ENCODE measurements around the gene PPM1D. TPM values are rescaled to one million over a fixed set of nuclear protein-coding genes. Genes with fewer than 3 reads are reported as not detected.

The PPM1D gene
- total RNA-seq, 1 donor from 2014 or later, result 36.1 TPM

DNA sequence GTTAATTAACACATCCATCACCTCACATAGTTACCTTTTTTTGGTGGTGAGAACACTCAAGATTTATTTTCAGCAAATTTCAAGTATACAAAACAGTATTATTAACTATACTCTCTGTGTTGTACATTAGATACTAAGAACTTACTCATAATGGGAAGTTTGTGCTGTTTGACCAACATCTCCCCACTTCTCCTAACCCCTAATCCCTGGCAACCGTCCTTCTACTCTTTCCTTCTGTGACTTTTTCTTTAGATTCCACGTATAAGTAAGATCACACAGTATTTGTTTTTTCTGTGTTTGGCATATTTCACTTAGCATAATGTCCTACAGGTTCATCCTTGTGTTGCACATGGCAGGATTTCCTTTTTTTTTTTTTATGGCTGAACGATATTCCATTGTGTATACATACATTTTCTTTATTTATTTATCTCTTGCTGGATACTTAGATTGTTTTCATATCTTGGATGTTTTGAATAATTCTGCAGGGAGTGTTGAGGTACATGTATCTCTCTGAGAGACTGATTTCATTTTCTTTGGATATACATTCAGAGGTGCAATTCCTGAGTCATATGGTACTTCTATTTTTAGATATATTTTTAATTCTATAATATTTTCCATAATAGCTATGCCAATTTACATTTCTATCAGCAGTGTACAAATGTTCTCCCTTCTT, 19.0 kb downstream of the PPM1D start:
- no peak for DNase-seq (ENCODE audit: low read depth)

DNA sequence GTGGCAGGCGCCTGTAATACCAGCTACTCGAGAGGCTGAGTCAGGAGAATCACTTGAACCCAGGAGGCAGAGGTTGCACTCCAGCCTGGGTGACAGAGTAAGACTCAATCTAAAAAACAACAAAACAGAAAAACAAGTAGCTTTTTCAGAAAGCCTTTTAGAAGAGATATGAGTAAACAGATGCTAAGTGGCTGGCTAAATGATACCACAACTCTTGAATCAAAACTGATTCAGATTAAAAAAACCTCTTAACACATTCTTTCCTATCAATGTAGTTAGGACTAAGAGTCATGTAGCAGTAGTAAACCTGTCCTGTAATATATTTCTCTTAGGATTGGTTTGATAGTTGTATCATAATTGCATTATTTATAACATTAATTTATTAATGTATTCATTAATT, 23.0 kb downstream of the PPM1D start:
- DNase-seq (ENCODE audit: low read depth), result no peak

GRCh38 chr17:60623415-60623814, 23.4 kb downstream of the PPM1D start:
- DNase-seq (ENCODE audit: low read depth), result no peak

GRCh38 chr17:60627124-60627523, 27.1 kb downstream of the PPM1D start:
- no peak for DNase-seq (ENCODE audit: low read depth)

DNA sequence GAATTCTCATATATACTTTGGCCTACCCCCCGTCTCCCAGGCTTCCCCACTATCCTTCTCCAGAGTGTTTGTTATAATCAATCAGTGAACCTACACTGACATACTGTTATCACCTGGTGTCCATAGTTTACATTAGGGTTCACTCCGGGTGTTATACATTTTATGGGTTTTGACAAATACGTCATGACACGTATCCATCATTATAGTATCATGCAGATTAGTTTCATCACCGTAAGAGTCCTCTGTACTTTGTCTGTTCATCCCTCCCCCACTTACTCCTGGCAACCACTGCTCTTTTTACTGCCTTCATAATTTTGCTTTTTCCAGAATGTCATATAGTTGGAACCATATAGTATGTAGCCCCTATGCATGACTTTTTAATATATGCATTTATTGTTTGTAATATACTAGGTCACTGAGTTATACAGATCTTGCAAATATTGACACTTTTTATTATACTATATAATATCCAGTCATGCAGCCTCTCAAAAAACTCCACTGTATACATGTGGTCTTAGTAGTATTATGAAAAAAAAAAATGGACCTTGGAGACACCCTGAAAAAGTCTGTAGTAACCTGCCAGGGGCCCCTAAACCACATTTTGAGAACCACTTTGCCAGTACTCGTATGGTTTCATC, 28.4 kb downstream of the PPM1D start:
- DNase-seq (ENCODE audit: low read depth), result no peak

DNA sequence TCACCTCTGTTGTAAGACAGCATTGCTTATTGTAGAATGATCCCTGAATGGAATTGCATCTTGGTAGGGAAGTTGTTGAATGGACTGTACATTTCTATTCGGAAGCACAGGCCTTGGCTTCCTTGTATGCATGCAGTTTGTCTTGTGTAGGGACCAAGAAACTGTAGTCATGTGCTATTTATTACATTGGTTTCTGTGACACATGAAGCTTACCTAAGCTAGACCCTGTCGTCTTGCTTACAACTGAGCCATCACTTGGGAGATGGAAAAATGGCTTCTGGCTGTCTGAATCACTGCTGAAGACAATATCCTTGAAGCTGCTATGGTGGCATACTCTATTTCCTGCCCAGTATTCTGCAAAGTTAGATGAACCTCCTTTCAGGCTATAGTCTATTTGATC, 29.1 kb downstream of the PPM1D start:
- no peak for DNase-seq (ENCODE audit: low read depth)

GRCh38 chr17:60630352-60630751, 30.4 kb downstream of the PPM1D start:
- no peak for DNase-seq (ENCODE audit: low read depth)

GRCh38 chr17:60631119-60631518, 31.1 kb downstream of the PPM1D start:
- DNase-seq (ENCODE audit: low read depth), result peak; percentile 38

DNA sequence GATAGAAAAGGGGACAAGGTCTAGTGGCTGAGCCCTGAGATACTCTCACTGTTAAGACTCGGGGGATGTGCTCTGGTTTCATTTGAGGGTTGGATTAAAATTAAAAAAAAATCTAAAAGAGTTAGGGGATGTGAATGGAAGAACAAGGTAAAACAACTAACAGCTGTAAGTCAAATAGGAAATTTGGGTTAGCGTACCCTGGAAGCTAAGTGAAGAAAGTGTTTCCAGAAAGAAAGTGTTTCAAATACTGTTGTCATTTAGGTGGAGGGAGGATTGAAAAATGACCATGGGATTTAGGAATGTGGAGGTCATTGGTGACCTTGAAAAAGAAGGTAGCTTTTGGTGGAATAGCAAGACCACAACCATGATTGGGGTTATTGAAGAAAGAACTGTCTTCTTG, 37.7 kb downstream of the PPM1D start:
- no peak for DNase-seq (ENCODE audit: low read depth)

DNA sequence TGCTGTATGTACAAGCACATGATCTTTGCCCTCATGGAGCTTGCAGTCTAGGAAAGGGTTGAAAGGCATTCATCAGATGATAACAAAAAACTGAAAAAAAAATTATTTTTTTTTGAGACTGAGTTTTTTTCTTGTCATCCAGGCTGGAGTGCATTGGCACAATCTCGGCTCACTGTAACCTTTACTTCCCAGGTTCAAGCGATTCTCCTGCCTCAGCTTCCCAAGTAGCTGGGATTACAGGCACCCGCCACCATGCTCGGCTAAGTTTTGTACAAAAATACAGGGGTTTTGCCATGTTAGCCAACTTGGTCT, 39.0 kb downstream of the PPM1D start:
- DNase-seq (ENCODE audit: low read depth), result no peak

DNA sequence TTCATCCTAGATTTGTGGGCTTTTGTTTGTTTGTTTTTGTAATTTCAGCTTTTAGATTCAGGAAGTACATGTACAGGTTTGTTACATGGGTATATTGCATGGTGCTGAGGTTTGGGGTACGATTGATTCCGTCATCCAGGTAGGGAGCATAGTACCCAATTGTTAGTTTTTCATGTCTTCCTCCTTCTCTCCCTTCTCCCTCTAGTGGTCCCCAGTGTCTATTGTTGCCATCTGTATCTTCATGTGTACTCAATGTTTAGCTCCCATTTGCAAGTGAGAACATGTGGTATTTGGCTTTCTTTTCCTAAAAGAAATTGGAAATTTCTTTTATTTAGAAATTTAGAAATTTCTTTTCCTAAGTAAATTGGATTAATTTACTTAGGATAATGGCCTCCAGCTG, 40.5 kb downstream of the PPM1D start:
- peak; percentile 11 for DNase-seq (ENCODE audit: low read depth)

GRCh38 chr17:60641126-60641525, 41.1 kb downstream of the PPM1D start:
- no peak for DNase-seq (ENCODE audit: low read depth)

DNA sequence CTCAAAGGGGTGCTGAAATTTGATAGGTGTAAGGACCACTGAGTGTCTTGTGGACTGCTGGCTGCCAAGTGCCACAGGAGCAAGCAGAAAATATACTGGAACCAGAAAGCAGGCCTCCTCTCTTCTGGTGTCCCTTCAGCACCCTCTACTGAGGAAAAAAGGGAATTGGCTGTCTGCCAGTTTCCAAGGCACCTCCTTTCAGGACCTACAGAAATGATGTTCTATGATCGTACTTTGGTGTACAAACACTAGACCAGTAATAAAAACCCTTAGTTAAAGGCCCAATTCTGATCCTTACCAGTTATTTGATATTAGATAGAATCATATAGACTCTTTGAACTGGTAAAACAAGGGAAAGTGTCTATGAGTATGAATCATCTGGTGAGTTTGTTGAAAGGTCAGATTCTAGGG, 41.8 kb downstream of the PPM1D start:
- DNase-seq (ENCODE audit: low read depth), result peak; percentile 81

DNA sequence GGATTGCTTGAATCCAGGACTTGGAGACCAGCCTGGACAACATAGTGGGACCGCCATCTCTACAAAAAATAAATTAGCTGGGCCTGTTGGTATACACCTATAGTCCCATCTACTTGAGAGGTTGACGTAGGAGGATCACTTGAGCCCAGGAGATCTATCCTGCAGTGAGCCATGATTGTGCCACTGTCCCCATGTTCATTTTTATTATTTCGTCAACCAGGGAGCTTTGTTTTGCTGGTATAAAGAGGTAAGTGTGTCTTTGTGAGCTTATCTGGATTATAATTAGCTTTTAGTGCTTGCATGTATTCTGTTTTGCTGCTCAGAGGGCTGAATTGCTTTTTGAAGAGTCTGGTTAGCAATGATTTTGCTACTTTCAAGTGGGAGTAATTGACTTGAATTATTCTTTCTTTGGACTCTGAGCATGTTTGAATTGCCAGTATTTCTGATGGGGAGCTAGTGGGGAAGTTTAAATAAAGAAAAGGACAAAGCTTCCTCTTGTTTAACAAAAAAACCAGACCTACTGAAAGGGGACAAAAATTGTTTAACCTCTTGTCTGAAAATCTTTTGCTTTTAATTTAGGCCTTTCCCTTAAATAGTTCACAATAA, 46.0 kb downstream of the PPM1D start:
- no peak for DNase-seq (ENCODE audit: low read depth)

DNA sequence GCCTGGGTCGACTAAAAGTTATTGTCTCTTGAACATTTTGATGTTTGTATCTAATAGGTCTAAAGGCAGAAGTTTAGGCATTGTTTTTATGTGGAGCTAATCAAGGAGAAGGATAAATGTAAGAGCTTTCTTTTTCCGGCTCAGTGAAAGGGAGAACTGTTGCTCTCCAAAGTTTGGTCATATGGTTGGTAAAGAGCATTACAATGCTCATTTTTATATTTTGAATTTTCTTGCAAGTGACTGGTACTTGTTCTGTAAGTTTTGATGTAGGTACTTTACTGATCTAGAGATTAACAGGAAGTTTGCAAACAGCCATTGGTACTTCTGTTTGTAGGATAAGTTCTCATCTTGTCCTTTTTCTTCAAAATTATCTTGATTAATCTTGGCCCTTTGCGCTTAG, 46.7 kb downstream of the PPM1D start:
- DNase-seq (ENCODE audit: low read depth), result no peak

DNA sequence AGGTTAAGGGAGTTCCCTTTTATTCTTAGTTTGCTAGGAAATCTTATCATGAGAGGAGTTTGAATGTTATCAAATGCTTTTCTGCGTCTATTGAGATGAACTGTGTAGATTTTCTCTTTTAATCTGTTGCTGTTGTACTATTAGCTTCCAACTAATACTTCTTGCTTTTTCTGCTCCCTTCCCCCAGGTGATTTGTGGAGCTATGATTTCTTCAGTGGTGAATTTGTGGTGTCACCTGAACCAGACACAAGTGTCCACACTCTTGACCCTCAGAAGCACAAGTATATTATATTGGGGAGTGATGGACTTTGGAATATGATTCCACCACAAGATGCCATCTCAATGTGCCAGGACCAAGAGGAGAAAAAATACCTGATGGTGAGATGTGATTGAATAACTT, 47.7 kb downstream of the PPM1D start:
- DNase-seq (ENCODE audit: low read depth), result no peak

- no peak for DNase-seq (ENCODE audit: low read depth)
Observed at GRCh38 chr17:60652454-60653247, 52.7 kb downstream of the PPM1D start.

DNA sequence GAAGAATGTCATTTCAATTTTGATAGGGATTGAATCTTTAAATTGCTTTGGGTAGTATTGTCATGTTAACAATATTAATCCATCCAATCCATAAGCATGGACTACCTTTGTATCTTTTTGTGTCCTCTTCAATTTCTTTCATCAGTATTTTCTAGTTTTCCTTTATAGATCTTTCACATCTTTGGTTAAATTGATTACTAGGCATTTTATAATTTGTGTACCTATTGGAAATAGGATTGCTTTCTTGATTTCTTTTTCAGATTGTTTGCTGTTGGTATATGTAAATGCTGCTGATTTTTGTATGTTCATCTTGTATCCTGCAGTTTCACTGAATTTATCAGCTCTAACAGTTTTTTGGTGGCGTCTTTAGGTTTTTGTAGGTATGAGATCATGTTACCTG, 53.6 kb downstream of the PPM1D start:
- DNase-seq (ENCODE audit: low read depth), result no peak

GRCh38 chr17:60656499-60656898, 56.5 kb downstream of the PPM1D start:
- no peak for DNase-seq (ENCODE audit: low read depth)

GRCh38 chr17:60659156-60659555, 59.2 kb downstream of the PPM1D start:
- DNase-seq (ENCODE audit: low read depth), result no peak

DNA sequence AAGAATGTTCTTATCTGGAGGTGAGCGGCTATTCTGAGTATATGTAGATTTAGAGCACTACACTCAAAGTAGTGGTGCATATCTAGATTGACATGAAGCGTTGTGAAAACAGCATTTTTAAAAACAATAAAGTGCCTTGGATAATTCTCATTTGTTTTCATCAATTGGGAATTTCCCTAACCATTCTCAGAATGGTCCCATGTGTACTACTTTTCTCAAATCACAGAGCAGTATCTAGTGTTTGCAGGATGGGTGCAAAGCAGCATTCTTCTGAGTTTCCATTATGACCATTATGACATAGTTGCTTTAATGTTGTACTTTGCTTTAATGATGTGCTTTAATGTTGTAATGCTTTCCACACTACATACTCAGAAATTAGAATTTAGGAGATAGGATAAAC, 61.5 kb downstream of the PPM1D start:
- DNase-seq (ENCODE audit: low read depth), result no peak

DNA sequence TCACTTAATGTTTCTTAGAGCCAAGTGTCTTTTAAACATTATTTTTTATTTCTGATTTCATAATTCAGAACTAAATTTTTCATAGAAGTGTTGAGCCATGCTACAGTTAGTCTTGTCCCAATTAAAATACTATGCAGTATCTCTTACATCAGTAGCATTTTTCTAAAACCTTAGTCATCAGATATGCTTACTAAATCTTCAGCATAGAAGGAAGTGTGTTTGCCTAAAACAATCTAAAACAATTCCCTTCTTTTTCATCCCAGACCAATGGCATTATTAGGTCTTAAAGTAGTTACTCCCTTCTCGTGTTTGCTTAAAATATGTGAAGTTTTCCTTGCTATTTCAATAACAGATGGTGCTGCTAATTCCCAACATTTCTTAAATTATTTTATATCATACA, 64.0 kb downstream of the PPM1D start:
- no peak for DNase-seq (ENCODE audit: low read depth)

DNA sequence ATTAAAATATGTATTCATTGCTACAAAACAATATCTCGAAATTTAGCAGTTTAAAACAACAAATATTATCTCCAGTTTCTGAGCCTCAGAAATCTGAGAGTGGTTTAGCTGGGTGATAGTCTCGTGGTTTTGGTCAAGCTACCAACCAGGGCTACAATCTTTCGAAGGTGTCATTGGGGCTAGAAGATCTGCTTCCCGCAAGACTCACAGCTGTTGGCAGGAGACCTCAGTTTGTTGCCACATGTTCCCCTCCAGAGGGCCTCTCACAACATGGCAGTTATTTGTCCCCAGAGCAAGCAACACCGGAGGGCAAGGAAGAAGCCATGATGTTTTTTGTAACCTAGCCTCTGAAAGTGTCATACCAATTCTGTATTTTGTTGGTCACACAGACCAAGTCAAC, 65.6 kb downstream of the PPM1D start:
- DNase-seq (ENCODE audit: low read depth), result no peak
